ENCODE measurements around the gene PDS5B. TPM values are rescaled to one million over a fixed set of nuclear protein-coding genes. Genes with fewer than 3 reads are reported as not detected.

Gene PDS5B
- total and polyA plus RNA-seq, 10 of the 15 experiments (the other 5 are each of a cell fraction or from before 2014, with no cell fraction given), result 15.4 to 55.3 (median 30.7) TPM

DNA sequence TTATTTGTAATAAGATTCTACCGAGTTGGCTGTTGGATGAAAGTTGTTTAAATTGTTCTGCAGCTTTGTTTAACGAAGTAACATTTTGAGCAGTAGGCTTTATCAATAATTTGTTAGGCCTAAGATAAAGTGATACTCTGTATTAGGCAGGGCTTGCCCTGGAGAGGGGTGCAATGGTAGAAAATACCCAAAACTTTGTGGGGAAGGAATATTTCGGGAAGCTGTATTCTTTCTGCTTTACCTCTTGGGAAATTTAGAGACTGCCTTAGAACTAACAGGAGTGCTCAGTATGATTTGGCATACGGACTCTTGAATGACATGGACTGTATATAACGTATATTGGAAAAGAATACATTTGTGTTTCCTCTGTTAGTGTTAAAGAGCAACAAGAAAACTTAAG is 2.5 kb downstream of the PDS5B start:
- POLR2A ChIA-PET, result interaction anchor here (0.6 to 2.2 kb wide), 3 partner anchors 54 to 473 kb away, joined by 3 to 11 read pairs (median 5); no protein-coding TSS in a partner anchor
- FAIRE-seq (no peak), ATAC-seq (no peak), DNase-seq (ENCODE audit: low read depth, low spot score) (no peak)
- Histone ChIP-seq H3K27ac (ENCODE audit: control insufficient read depth, insufficient read depth) (no peak overlapping the region), H3K4me3 (peak overlapping the region; percentile 75), H3K36me3 (ENCODE audit: control insufficient read depth in 2 of 2, insufficient read depth in 2 of 2, low read length in 1 of 2) (no peaks in the 10 kb centered on the region), H3K4me2 (ENCODE audit: control insufficient read depth, insufficient read depth) (peak overlapping the region; percentile 75), H3K9me3 (replicated peaks; ENCODE audit: control insufficient read depth, insufficient read depth, low read length) (no peaks in the 10 kb centered on the region), H3K27me3 (replicated peaks in 1 of 2; ENCODE audit: control insufficient read depth in 2 of 2, insufficient read depth in 2 of 2, low read length in 1 of 2) (no peaks in the 10 kb centered on the region), H3K9ac (ENCODE audit: control insufficient read depth, insufficient read depth, low read length) (peak overlapping the region; percentile 43), H3K79me2 (ENCODE audit: control insufficient read depth, insufficient read depth, low read length) (peaks cover 66% of the 10 kb centered on the region), H3K4me1 (ENCODE audit: control insufficient read depth, insufficient read depth, low read length) (peaks cover 4% of the 10 kb centered on the region; the same call in 1 of the 2 replicates), H2AFZ (ENCODE audit: control insufficient read depth, low read depth, low read length) (no peak overlapping the region), H4K20me1 (ENCODE audit: control insufficient read depth, insufficient read depth) (0 out of 2 replicates have a peak, but pooled peaks cover 3% of the 10 kb centered on the region)
- RAD21 ChIA-PET (ENCODE audit: unreplicated experiment), result interaction anchor here (0.7 to 4.4 kb wide), 19 partner anchors 8 to 1135 kb away, joined by 3 to 112 read pairs (median 5); no protein-coding TSS in a partner anchor
- in situ Hi-C loops (cut with MboI) (loop anchor here (10.0 to 25.0 kb wide), 2 partner anchors 956 to 1124 kb away; no protein-coding TSS in a partner anchor), intact Hi-C loops (cut with micrococcal nuclease; ENCODE audit: unreplicated experiment) (loop anchor here (5.0 to 10.0 kb wide), 4 partner anchors 149 to 1134 kb away; no protein-coding TSS in a partner anchor)
- WGBS (ENCODE audit: insufficient coverage, insufficient replicate concordance, low lambda C conversion rate, missing lambda C conversion rate), result 64% methylated on average over 5 of the region's 5 CpGs
- TF ChIP-seq PAX8 (IDR thresholded peaks at IDR 0.05), result no peak
- TF ChIP-seq, protein P1, sequence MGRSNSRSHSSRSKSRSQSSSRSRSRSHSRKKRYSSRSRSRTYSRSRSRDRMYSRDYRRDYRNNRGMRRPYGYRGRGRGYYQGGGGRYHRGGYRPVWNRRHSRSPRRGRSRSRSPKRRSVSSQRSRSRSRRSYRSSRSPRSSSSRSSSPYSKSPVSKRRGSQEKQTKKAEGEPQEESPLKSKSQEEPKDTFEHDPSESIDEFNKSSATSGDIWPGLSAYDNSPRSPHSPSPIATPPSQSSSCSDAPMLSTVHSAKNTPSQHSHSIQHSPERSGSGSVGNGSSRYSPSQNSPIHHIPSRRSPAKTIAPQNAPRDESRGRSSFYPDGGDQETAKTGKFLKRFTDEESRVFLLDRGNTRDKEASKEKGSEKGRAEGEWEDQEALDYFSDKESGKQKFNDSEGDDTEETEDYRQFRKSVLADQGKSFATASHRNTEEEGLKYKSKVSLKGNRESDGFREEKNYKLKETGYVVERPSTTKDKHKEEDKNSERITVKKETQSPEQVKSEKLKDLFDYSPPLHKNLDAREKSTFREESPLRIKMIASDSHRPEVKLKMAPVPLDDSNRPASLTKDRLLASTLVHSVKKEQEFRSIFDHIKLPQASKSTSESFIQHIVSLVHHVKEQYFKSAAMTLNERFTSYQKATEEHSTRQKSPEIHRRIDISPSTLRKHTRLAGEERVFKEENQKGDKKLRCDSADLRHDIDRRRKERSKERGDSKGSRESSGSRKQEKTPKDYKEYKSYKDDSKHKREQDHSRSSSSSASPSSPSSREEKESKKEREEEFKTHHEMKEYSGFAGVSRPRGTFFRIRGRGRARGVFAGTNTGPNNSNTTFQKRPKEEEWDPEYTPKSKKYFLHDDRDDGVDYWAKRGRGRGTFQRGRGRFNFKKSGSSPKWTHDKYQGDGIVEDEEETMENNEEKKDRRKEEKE (IDR thresholded peaks at IDR 0.05), result no peak
- TF ChIP-seq RELA (IDR thresholded peaks at IDR 0.05; ENCODE audit: borderline replicate concordance, partially characterized antibody), result no peak
- no peak for TF ChIP-seq POLR2AphosphoS2 (IDR thresholded peaks at IDR 0.05; ENCODE audit: low read depth, low read length)
- no peak for TF ChIP-seq KLF5 (IDR thresholded peaks at IDR 0.05; ENCODE audit: partially characterized antibody)
- CTCF ChIA-PET, result interaction anchor here (0.8 to 7.3 kb wide), 17 partner anchors 8 to 954 kb away, joined by 3 to 171 read pairs (median 8); partner anchors contain the start of gene N4BP2L2
- BruUV-seq (replicated peaks), result no TSS peak
- SMC1A ChIA-PET (ENCODE audit: uncharacterized antibody, unreplicated experiment), result interaction anchor here (0.6 to 5.1 kb wide), 25 partner anchors 12 to 1136 kb away, joined by 3 to 111 read pairs (median 6); partner anchors contain the start of gene N4BP2L1

Data from GM12878 (cell line).